ENCODE data around the gene MLF1. TPM values are rescaled to one million over a fixed set of nuclear protein-coding genes. Genes with fewer than 3 reads are reported as not detected.

The MLF1 gene
- total RNA-seq, 4 donors from 2014 or later = 4.0 to 6.2 (median 4.5) TPM

- no peak for TF ChIP-seq CTCF (IDR thresholded peaks at IDR 0.05; ENCODE audit: low read depth)
Observed at GRCh38 chr3:158574646-158575045, 3.7 kb downstream of the MLF1 start.

- TF ChIP-seq CTCF (IDR thresholded peaks at IDR 0.05; ENCODE audit: low read depth) = no peak
Observed at GRCh38 chr3:158590223-158590622, 19.2 kb downstream of the MLF1 start.

- no peak for TF ChIP-seq CTCF (IDR thresholded peaks at IDR 0.05; ENCODE audit: low read depth)
Observed at GRCh38 chr3:158600787-158601186, 29.8 kb downstream of the MLF1 start.

- no peak for TF ChIP-seq CTCF (IDR thresholded peaks at IDR 0.05; ENCODE audit: low read depth)
Observed at GRCh38 chr3:158602227-158602626, 31.2 kb downstream of the MLF1 start.

GRCh38 chr3:158617982-158618875, 47.2 kb downstream of the MLF1 start:
- no peak for TF ChIP-seq CTCF (IDR thresholded peaks at IDR 0.05; ENCODE audit: low read depth)

- TF ChIP-seq CTCF (IDR thresholded peaks at IDR 0.05; ENCODE audit: low read depth) = no peak
Observed at GRCh38 chr3:158625881-158626280, 54.9 kb downstream of the MLF1 start.

GRCh38 chr3:158631981-158632380, 61.0 kb downstream of the MLF1 start:
- no peak for TF ChIP-seq CTCF (IDR thresholded peaks at IDR 0.05; ENCODE audit: low read depth)
